Measurements from ENCODE around the gene KLHL29.

GRCh38 chr2:23347471-23348092 lies 37.4 kb upstream of the KLHL29 start:
- TF ChIP-seq CTCF (IDR thresholded peaks at IDR 0.05; ENCODE audit: low read depth, low read length, missing input control) (no peak), YY1 (IDR thresholded peaks at IDR 0.05) (no peak), MAX (IDR thresholded peaks at IDR 0.05) (no peak), REST (IDR thresholded peaks at IDR 0.05) (no peak), SP1 (IDR thresholded peaks at IDR 0.05) (no peak), EGR1 (IDR thresholded peaks at IDR 0.05; ENCODE audit: low read depth in 2 of 2) (no peak)

All from liver (tissue), 3 donors.